ENCODE measurements around the gene DBNDD2.
A peak's percentile ranks its signal among the peaks of the same experiment; 100 is the strongest.

DBNDD2 gene, protein sequence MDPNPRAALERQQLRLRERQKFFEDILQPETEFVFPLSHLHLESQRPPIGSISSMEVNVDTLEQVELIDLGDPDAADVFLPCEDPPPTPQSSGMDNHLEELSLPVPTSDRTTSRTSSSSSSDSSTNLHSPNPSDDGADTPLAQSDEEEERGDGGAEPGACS

GRCh38 chr20:45407783-45408645, at the start of gene DBNDD2:
DBNDD2 (plus strand) TSS chr20:45408289; CDS start chr20:45408468, 179 bp downstream.
- DNase-seq = no peak

DNA sequence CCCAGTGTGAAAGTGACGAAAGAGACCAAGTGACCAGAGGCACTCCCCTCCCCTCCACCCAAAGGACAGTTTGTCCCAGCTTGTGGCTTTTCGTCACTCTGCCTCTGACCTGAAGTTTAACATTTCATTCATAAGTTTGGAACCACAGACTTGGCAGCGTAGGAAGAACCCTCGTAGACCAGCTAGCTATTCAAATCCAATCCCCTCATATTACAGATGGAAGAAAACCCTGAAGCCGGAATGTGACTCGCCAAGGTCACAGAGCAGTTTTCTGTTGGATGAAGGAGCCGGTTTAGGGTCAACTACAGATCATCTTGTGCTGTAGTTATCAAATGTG, 49.1 kb upstream of the DBNDD2 start:
- no peak for DNase-seq

GRCh38 chr20:45359406-45360148, 48.5 kb upstream of the DBNDD2 start:
- DNase-seq = no peak

GRCh38 chr20:45361793-45362192, 46.3 kb upstream of the DBNDD2 start:
- no peak for DNase-seq

GRCh38 chr20:45362804-45363610, 45.1 kb upstream of the DBNDD2 start, which contains the start of gene SYS1:
SYS1 (plus strand) TSS chr20:45363156; CDS start chr20:45363532, 376 bp downstream.
- DNase-seq = peak; percentile 99

GRCh38 chr20:45363611-45364492, 44.2 kb upstream of the DBNDD2 start:
- DNase-seq = no peak

DNA sequence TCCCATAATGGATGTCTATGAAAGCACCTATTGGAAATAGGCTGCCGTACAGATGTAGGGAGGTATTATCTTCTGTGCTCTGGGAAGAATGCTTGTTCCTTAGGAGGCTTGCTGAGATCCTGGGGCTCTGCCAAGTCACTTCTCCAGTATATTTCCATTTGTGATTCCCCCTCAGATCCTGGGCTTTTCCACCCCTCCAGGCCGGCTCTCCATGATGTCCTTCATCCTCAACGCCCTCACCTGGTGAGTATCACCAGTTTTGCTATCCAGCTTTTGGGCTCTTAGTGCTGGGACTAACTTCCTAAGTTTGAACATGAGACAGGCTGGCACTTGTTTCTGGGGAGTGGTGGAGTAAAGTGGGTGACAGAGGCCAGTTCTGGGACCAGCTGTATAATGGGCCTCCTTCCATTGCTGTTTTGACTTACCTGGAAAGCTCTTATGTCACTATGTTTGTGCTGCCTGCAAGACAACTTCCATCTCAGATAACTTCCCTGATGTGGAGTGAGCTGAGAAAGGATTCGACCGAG, 42.6 kb upstream of the DBNDD2 start:
- DNase-seq = no peak

GRCh38 chr20:45366192-45366591, 41.9 kb upstream of the DBNDD2 start:
- DNase-seq = no peak

- no peak for DNase-seq
Measured at GRCh38 chr20:45366631-45367030, 41.5 kb upstream of the DBNDD2 start.

DNA sequence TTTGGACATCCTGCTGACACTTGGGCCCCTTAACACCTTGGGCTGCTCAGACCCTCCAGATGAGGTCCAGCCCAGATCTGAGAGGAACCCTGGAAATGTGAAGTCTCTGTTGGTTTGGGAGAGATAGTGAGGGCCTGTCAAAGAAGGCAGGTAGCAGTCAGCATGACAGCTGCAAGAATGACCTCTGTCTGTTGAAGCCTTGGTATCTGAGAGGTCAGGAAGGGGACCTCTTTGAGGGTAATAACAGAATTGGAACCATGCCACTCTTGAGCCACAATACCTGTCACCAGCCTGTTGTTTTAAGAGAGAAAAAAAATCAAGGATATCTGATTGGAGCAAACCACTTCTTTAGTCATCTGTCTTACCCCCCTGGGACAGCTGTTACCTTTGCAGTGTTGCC, 41.0 kb upstream of the DBNDD2 start:
- DNase-seq = no peak

DNA sequence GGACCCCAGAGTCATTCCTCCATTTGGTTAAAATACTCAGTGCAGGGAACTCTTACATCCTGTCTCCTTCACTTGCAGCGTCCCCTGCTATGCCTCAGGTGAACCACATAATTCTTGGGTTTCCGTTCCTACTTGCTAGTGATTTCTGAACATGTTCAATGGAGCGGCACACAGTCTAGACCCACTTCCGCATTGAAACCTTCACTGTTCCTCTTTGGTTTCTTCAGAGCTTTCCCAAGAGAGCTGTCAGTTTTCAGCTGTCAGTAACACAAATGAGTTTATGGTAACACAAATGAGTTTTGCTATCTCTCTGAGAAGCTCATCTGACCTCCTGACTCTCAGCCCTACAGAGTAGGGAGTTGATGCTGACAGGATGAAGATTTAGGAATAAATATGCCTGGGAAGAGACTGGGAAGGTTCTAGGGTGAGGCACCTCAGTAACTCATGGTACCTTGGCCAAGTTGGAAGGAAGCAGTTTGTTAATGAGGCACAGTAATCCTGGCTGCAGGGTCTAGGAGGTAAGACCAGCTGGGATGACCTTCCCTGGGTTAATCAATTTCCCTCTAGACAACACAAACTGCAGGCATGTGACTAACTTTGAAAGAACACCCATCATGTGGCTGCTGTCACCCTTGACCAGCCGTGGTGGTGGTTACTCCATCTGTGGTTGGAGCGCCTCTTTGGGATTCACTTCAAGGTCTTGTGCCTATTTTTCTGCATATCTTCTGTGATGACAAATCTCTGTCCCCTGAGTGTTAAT, 39.7 kb upstream of the DBNDD2 start:
- DNase-seq = no peak

GRCh38 chr20:45370571-45371160, 37.4 kb upstream of the DBNDD2 start:
- no peak for DNase-seq

DNA sequence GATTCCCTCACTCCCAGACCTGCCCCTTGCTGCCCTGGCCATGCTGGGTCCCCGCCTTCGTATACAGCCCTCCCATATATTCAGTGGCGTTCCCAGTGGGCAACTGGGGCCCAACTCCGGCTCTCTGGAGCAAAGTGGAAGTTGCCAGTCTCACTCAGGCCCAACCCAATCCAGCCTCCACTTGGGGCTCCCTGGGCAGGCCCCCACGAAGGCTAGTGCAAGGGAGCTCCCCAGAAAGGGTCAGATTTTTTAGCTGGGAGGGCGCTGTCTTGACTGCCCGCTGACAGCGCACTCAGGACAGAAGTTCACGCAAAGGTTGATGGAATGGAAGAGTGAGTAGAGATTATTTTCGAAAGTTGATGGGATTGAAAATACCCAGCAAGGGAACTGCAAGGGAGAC, 35.8 kb upstream of the DBNDD2 start:
- DNase-seq = no peak

DNA sequence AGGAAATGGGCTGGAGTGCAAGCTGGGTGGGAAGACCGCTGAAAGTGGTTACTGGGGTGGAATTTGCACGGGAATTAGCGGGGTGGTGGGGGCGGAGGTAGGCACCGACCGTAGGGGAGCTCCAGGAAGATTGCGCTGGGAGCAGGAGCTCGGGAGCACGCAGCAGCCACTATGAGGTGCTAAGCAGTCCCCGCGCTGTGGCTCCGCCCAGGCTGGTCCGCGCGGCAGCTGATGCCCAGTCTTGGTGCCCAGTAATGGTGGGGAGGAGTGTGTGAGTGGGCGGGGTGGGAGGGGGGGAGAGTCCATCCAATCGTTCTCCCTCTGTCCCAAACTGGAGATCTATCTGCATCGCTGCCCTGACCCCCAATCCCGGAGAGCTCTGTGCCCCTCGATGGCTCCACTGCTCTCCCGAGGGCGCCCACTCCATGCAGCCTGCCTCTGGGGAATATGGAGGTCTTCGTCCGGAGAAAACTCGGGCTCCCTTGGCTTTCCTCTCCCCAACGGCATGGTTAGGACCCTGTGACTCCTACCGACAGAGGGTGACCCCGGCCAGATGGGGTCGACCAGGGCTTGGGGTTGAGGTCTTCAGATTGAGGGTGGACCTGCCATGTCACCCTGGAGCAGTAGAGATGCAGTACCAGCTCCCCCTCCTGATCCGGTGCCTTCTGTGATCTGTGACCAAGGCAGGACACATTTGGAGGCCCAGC, 35.3 kb upstream of the DBNDD2 start:
- no peak for DNase-seq

DNA sequence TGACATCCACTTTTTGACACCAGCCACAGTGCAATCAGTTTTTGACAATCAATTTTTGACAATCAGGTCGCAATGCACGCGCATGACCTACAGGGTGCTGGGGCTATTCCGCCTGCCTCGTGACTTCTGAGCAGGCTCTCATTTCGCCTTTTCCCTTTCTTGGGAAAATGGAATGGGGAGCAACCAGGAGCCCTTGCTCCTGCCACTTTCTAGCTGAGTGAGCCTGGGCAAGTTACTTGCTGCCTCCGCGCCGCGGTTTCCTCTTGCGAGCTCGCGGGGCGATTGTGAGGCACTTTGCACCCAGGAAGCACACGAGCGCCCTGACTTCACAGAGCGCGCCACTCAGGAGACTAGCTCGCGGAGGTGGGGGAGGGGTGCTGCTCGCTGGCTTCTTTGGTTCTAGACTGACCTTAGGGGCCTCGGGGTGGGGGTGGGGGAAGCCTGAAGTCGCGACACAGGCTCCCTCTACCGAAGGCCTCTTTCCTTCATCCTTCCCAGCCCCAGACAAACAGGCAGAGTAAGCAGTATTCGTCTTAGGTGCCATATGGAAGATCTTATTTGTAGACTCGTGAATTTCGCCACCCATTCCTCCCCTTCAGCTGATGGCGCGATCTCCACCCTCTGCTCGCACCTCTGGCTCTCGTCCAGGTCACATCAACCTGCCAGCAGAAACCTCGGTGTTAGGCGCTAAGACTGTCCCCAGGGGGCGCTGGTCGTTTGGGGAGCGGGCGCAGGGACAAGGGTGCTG, 34.6 kb upstream of the DBNDD2 start:
- peak; percentile 90 for DNase-seq

DNA sequence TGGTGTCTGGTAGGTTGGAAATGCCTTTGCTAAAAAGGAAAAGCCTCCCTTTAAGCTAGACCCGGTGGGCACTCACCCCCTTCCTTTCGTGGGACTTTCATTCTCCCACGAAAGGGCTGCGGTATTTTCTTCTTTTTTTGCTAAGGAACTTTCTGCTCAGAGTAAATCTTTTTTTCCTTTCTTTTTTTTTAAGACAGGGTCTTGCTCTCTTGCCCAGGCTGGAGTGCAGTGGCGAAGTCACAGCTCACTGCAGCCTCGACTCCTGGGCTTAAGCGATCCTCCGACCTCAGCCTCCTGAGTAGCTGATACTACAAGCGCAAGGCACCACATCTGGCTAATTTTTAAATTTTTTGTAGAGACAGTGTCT, 34.0 kb upstream of the DBNDD2 start:
- DNase-seq = no peak

DNA sequence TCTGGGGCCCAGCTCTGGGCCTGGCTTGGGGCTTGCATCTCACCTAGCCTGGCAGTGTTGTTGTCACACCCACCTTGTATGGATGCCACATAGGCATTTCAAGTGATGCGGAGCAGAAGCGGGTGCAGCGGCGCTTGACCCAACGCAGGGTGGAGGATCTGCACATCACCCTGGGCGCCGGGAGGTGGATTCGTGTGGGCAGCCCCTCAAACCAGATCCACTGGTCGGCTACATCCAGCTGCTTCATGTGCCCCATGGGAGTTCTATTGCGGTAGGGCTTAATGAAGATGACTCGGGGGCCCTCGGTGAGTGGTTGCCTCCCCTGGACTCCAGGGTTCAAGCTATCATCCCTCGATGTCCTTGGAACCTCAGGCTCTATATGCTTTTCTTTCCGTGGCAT, 33.1 kb upstream of the DBNDD2 start:
- DNase-seq = no peak

GRCh38 chr20:45377269-45377668, 30.8 kb upstream of the DBNDD2 start:
- DNase-seq = peak; percentile 46

DNA sequence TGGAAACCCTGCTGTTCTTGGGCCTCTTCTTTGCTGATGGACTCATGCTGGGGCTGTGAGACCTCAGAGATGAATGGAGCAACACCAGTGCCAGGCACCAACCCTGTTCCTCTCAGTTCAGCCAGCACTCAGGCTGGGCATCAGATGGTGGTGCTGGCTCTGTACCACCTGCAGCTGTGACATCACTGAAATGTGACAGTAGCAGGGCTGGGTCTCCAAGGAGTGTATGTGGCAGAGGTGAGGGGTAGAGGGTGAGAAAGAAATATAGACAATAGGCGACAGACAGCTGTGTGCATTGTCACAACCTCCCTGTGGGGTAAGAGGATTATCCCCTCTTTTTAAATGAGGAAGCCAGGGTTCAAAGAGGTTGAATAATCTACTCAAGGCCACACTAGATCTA, 29.9 kb upstream of the DBNDD2 start, which contains the start of gene TP53TG5:
Gene TP53TG5 (minus strand): TSS at position 135 of the 400 bp plus-strand sequence. CDS start 89 bp downstream, at position 46.
- DNase-seq = no peak

Data from NCI-H526 treated with DMSO at 0.1 percent for 48 hours (cell line).